H1 (cell line): ENCODE data around the gene RNF135.
"Not testable (repeated sequence)": the region's sequence is repeated elsewhere in the genome, so short reads cannot be mapped to it uniquely, and the experiment has no call there.

Source experiments
- HDAC2 ChIP-seq, 2 experiments: fragments of 300-600 bp in 1 of 2; sonication (generic) in 1 of 2; IDR thresholded peaks; 2 replicates each; pipeline ENCODE4 v1.6.1; 2011 to 2012; ENCODE audit warnings: low read depth in 2 of 2, low read length in 2 of 2, mild to moderate bottlenecking in 2 of 2, moderate library complexity in 2 of 2, borderline replicate concordance in 1 of 2, inconsistent platforms in 1 of 2
- SRF ChIP-seq: IDR thresholded peaks from 2 replicates; pipeline ENCODE4 v1.6.1; 2011; ENCODE audit warnings: mild to moderate bottlenecking, low read depth, low read length, moderate library complexity
- TF ChIP-seq, protein P1 (sequence below): IDR thresholded peaks from 2 replicates; pipeline ENCODE4 v1.6.1; 2012; ENCODE audit warnings: inconsistent platforms
- TF ChIP-seq, protein P2 (sequence below), 3 experiments: IDR thresholded peaks; 1 replicate in 2 of 3; 2 replicates in 1 of 3; pipeline versions ENCODE4 v1.5.1 to v1.6.1; 2011; ENCODE audit warnings: low read length in 3 of 3, mild to moderate bottlenecking in 3 of 3, inconsistent platforms in 2 of 3, low read depth in 1 of 3, moderate library complexity in 1 of 3; ENCODE audit not compliant: insufficient read depth in 1 of 3; ENCODE audit errors: control extremely low read depth in 1 of 3

DNA sequence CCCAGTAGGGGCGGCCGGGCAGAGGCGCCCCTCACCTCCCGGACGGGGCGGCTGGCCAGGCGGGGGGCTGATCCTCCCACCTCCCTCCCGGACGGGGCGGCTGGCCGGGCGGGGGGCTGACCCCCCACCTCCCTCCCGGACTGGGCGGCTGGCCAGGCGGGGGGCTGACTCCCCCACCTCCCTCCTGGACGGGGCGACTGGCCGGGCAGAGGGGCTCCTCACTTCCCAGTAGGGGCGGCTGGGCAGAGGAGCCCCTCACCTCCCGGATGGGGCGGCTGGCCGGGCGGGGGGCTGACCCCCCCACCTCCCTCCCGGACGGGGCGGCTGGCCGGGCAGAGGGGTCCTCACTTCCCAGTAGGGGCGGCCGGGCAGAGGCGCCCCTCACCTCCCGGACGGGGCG is 9.1 kb downstream of the RNF135 start:
- TF ChIP-seq HDAC2 (IDR thresholded peaks at IDR 0.05; ENCODE audit: borderline replicate concordance in 1 of 2, low read depth in 2 of 2, low read length in 2 of 2); SRF: not testable (repeated sequence)
- TF ChIP-seq, protein P1, sequence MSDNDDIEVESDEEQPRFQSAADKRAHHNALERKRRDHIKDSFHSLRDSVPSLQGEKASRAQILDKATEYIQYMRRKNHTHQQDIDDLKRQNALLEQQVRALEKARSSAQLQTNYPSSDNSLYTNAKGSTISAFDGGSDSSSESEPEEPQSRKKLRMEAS = not testable (repeated sequence)
- TF ChIP-seq, protein P2, sequence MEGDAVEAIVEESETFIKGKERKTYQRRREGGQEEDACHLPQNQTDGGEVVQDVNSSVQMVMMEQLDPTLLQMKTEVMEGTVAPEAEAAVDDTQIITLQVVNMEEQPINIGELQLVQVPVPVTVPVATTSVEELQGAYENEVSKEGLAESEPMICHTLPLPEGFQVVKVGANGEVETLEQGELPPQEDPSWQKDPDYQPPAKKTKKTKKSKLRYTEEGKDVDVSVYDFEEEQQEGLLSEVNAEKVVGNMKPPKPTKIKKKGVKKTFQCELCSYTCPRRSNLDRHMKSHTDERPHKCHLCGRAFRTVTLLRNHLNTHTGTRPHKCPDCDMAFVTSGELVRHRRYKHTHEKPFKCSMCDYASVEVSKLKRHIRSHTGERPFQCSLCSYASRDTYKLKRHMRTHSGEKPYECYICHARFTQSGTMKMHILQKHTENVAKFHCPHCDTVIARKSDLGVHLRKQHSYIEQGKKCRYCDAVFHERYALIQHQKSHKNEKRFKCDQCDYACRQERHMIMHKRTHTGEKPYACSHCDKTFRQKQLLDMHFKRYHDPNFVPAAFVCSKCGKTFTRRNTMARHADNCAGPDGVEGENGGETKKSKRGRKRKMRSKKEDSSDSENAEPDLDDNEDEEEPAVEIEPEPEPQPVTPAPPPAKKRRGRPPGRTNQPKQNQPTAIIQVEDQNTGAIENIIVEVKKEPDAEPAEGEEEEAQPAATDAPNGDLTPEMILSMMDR (IDR thresholded peaks at IDR 0.05; ENCODE audit: control extremely low read depth in 1 of 3, insufficient read depth in 1 of 3, low read depth in 1 of 3, low read length in 3 of 3) = not testable (repeated sequence)
